Bronchial epithelial cell (primary cell): ENCODE data around the gene NUAK2. TPM values are rescaled to one million over a fixed set of nuclear protein-coding genes. Genes with fewer than 3 reads are reported as not detected.
A peak's percentile ranks its signal among the peaks of the same experiment; 100 is the strongest.

ENCODE experiments used
- DNase-seq: peaks from one replicate; pipeline ENCODE4 v3.0.0-alpha.2; 2010; ENCODE audit warnings: low read depth
- FAIRE-seq: peaks from 2 replicates; lab custom pipeline; 2011; peaks lifted over from hg19 to GRCh38; lab: Jason Lieb, UNC
- H3K27me3 ChIP-seq: 2 replicates; pipeline ENCODE4 v1.5.1; 2011; ENCODE audit warnings: low read length; ENCODE audit not compliant: control insufficient read depth, insufficient read depth
- H3K36me3 ChIP-seq: 2 replicates; pipeline ENCODE4 v1.5.1; 2011; ENCODE audit warnings: low read length; ENCODE audit not compliant: control insufficient read depth, insufficient read depth
- H3K4me3 ChIP-seq: 2 replicates; pipeline ENCODE4 v1.5.1; 2011; ENCODE audit warnings: mild to moderate bottlenecking, low read depth, low read length, control low read depth
- total RNA-seq: library from RNA; depleted of rRNA; stranded (reverse); fragments of >200 nt; gene quantifications from 2 replicates; pipeline ENCODE4 v1.2.1, GENCODE V29; 2014
- TF ChIP-seq, protein P1 (sequence below): IDR thresholded peaks from 2 replicates; pipeline ENCODE4 v1.5.1; 2011; ENCODE audit warnings: mild to moderate bottlenecking, moderate library complexity, low read length, control low read depth, inconsistent platforms; ENCODE audit not compliant: insufficient read depth, severe bottlenecking

NUAK2 gene
- total RNA-seq, 1 donor from 2014 or later = 3.9 TPM

DNA sequence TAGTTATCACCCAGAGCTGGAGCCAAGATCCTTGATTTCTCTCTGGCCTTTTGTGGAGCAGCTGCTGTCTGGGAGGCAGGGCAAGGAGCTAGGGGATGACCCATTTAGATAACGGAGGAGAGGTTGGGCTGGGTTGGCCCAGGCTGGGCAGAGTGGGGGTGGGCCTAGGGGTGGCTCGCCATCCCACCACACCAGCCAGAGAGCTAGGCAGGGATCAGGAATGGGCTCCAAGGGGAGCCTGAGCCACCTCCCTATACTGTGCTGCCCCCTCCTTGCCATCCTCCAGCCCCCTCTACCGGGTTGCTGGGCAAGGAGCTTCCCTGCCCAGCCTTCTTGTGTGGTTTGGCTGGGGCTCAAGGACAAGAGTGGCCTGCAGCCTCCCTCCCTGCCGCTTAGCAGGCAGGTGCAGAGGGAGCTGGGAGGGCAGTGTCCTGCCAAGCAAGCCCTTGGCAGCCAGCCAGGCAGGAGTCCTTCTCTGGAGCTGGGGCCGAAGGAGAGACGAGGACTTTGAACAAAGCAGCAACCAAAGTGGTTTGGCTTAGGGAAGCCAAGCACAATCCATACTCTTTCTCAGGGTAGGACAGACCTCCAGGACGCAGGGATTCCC lies 4.1 kb downstream of the NUAK2 start:
- TF ChIP-seq, protein P1, sequence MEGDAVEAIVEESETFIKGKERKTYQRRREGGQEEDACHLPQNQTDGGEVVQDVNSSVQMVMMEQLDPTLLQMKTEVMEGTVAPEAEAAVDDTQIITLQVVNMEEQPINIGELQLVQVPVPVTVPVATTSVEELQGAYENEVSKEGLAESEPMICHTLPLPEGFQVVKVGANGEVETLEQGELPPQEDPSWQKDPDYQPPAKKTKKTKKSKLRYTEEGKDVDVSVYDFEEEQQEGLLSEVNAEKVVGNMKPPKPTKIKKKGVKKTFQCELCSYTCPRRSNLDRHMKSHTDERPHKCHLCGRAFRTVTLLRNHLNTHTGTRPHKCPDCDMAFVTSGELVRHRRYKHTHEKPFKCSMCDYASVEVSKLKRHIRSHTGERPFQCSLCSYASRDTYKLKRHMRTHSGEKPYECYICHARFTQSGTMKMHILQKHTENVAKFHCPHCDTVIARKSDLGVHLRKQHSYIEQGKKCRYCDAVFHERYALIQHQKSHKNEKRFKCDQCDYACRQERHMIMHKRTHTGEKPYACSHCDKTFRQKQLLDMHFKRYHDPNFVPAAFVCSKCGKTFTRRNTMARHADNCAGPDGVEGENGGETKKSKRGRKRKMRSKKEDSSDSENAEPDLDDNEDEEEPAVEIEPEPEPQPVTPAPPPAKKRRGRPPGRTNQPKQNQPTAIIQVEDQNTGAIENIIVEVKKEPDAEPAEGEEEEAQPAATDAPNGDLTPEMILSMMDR = no peak

DNA sequence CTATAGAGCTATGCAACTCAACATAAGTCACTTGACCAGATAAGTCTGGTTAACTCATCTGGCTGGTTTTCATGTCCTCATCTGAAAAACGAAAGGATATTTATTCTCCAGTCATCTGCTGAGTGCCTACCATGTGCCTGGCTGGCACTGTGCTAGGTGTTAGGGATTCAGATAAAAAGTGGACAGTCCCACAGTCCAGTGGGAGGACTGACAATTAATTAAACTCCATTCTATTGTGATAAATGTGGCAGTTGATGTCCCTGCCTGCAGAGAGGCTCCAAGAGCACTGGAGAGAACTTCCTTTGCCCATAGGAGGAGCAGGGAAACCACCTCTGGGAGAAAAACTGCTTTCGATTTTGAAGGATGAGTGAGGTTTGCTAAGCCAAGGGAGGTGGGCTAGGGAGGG lies 5.4 kb downstream of the NUAK2 start:
- H3K27me3 ChIP-seq = no peaks in the 10 kb centered on the region
- no peak for FAIRE-seq
- no peak overlapping the region for H3K4me3 ChIP-seq
- TF ChIP-seq, protein P1 = no peak
- H3K36me3 ChIP-seq = peaks cover 5% of the 10 kb centered on the region
- DNase-seq = no peak

More for the DNA sequence above, 4.1 kb downstream of the NUAK2 start:
- Histone ChIP-seq H3K36me3 (no peaks in the 10 kb centered on the region), H3K4me3 (no peak overlapping the region), H3K27me3 (no peaks in the 10 kb centered on the region)
- FAIRE-seq (no peak), DNase-seq (no peak)

DNA sequence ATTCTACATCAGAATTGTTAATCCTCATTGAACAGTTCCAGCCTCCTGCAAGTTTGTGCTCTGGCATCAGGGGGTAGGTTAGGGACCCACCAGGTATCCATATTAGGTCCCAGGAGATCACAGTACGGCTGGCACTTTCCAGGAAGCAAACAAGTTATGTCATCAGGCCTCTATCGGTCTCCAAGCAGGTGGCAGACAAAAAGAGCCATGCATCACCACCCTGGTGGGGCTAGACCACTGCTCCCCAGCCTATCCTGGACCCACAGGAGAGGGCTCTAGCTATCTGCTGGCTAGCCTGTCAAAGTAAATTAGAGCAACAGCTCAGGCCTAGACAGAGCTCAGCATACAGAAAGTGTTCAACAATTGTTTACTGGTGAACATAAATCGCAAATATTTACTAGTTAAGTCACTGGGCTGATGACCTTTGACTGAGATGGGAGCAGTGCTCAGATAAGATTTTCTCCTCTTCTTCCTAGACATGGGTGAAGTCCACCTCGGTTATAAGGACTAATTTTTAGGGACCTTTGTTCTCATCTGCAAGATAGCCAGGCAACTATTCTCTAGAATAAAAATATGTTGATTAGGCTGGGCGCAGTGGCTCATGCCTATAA lies 6.4 kb downstream of the NUAK2 start:
- Histone ChIP-seq H3K36me3 (peaks cover 13% of the 10 kb centered on the region), H3K27me3 (no peaks in the 10 kb centered on the region), H3K4me3 (no peak overlapping the region)
- FAIRE-seq (no peak), DNase-seq (no peak)
- TF ChIP-seq, protein P1 = no peak

DNA sequence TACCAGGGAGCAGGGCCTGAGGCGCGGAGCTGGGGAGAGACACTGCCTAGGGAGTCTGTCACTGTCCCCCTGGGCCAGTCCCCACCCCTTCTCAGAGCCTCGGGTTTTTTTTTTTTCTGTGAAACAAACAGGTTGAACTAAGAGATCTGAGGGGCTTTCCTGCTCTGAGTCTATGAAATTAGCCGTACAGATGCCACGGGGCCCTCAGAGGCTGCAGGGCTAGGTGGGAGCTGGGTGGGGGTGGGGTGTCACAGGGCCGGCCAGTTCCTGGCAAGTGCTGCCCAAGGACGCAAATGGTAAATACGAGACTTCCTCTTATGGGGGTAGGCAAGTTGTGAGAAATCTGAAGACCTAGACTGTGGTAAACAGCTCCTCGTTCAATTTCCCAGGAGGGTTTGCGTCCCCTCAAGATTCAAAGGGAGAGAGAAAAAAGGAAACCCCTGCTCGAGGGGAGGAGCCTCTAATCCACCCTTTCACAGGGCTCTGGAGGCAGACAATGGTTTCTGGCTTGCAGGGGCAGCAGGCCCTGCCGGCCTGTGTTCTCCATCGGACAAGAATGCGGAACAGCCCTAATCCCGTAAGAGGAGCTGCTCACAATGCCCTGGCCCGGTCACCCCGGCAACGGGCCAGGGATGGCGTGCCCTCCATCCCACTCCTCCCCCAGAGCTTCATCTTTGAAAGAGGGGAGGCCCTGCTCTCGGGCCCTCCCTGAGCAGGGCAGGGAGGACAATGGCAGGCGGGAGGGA lies 7.8 kb downstream of the NUAK2 start:
- DNase-seq = peak; percentile 60
- TF ChIP-seq, protein P1 = no peak
- no peaks in the 10 kb centered on the region for H3K27me3 ChIP-seq
- FAIRE-seq = no peak
- peaks cover 17% of the 10 kb centered on the region for H3K36me3 ChIP-seq
- no peak overlapping the region for H3K4me3 ChIP-seq

DNA sequence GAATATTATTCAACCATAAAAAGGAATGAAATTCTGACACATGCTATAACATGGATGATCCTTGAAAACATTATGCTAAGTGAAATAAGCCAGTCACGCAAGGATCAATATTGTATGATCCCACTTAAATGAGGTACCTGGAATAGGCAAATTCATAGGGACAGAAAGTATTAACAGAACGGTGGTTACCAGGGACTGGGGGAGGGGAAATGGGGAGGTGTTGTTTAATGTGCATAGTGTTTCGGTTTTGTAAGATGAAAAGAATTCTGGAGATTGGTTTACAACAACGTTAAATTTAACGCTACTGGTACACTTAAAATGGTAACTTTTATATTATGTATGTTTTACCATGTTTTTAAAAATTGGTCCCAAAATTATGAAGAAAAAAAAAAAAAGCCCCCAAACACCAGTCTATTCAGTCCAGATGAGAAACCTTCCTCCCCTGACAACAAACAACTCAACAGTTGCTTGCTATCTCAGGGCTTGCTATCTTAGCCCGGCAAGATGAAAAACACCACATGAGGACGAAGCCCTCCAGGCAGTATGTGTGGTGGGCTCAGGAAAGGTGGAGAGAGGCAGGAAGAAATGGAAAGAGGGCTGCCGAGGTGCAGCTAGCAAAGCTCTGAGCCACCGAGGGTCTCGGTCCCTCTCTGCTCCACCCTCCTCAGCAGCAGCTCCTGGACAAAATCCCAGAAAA lies 8.5 kb downstream of the NUAK2 start:
- Histone ChIP-seq H3K27me3 (no peaks in the 10 kb centered on the region), H3K36me3 (peaks cover 24% of the 10 kb centered on the region), H3K4me3 (no peak overlapping the region)
- DNase-seq = no peak
- TF ChIP-seq, protein P1 = no peak
- FAIRE-seq = no peak
